WTC11 (cell line): ENCODE measurements around the gene MIX23. TPM values are rescaled to one million over a fixed set of nuclear protein-coding genes. Genes with fewer than 3 reads are reported as not detected.

ENCODE experiments used
- ATAC-seq: fragments of 200-7000 bp; cut with Tn5 transposase; 2 replicates; pipeline ENCODE4 v1.10.0; 2021; ENCODE audit warnings: mild to moderate bottlenecking, moderate library complexity
- CTCF ChIA-PET: fragments of 300-600 bp; sonication (Branson Sonifier 250); formaldehyde crosslinking; loops from one replicate; lab custom pipeline; 2021; ENCODE audit warnings: antibody characterized with exemption; lab: Charles Lee
- POLR2A ChIA-PET: fragments of 350-600 bp; sonication (Branson Sonifier 250); formaldehyde crosslinking; loops from one replicate; lab custom pipeline; 2021; ENCODE audit warnings: antibody characterized with exemption; lab: Charles Lee
- DNase-seq: peaks from one replicate; pipeline ENCODE4 v3.0.0; 2021; ENCODE audit warnings: low spot score
- H3K27ac Mint-ChIP-seq: 2 replicates; pipeline ENCODE4 v1.8.0; 2021; ENCODE audit warnings: mixed read lengths
- H3K27me3 Mint-ChIP-seq: 2 replicates; pipeline ENCODE4 v1.8.0; 2021; ENCODE audit warnings: low read depth, mild to moderate bottlenecking, moderate library complexity, mixed read lengths
- H3K36me3 Mint-ChIP-seq: 2 replicates; pipeline ENCODE4 v1.8.0; 2021; ENCODE audit warnings: mixed read lengths
- H3K4me1 Mint-ChIP-seq: 2 replicates; pipeline ENCODE4 v1.8.0; 2022; ENCODE audit warnings: mixed read lengths
- H3K4me3 Mint-ChIP-seq: 2 replicates; pipeline ENCODE4 v1.8.0; 2021; ENCODE audit warnings: mild to moderate bottlenecking, moderate library complexity, mixed read lengths
- H3K9me3 Mint-ChIP-seq: 2 replicates; pipeline ENCODE4 v1.8.0; 2021; ENCODE audit warnings: mixed read lengths
- AR ChIP-seq: fragments of 250-450 bp; sonication (Bioruptor Pico); IDR thresholded peaks from 2 replicates; pipeline ENCODE4 v1.9.0; 2021; ENCODE audit warnings: mild to moderate bottlenecking
- CREB1 ChIP-seq: sonication (generic); formaldehyde crosslinking; IDR thresholded peaks from 2 replicates; pipeline ENCODE4 v1.8.0; 2023; ENCODE audit warnings: mild to moderate bottlenecking, missing genetic modification reagents
- E2F5 ChIP-seq: sonication (generic); formaldehyde crosslinking; IDR thresholded peaks from 2 replicates; pipeline ENCODE4 v1.8.1; 2022; ENCODE audit warnings: mild to moderate bottlenecking, moderate library complexity, missing genetic modification reagents
- EMX1 ChIP-seq: fragments of 250-450 bp; sonication (Bioruptor Pico); IDR thresholded peaks from 2 replicates; pipeline ENCODE4 v1.8.0; 2021; ENCODE audit warnings: mild to moderate bottlenecking
- FOXP1 ChIP-seq: sonication (generic); formaldehyde crosslinking; IDR thresholded peaks from 2 replicates; pipeline ENCODE4 v1.8.0; 2022; ENCODE audit warnings: missing genetic modification reagents, mild to moderate bottlenecking, moderate library complexity, borderline replicate concordance
- GTF2I ChIP-seq: fragments of 250-450 bp; sonication (Bioruptor Pico); conservative IDR thresholded peaks from 2 replicates; pipeline ENCODE4 v1.4.0; 2021; ENCODE audit warnings: mild to moderate bottlenecking
- HMGXB4 ChIP-seq: sonication (generic); formaldehyde crosslinking; IDR thresholded peaks from 2 replicates; pipeline ENCODE4 v1.8.1; 2023; ENCODE audit warnings: mild to moderate bottlenecking, moderate library complexity, missing genetic modification reagents
- IRF1 ChIP-seq: sonication (generic); formaldehyde crosslinking; IDR thresholded peaks from 2 replicates; pipeline ENCODE4 v1.8.0; 2023; ENCODE audit warnings: missing genetic modification reagents
- MXD4 ChIP-seq: fragments of 250-450 bp; sonication (Bioruptor Pico); IDR thresholded peaks from 2 replicates; pipeline ENCODE4 v1.8.0; 2021; ENCODE audit warnings: mild to moderate bottlenecking, moderate library complexity, borderline replicate concordance
- NFE2L1 ChIP-seq: sonication (generic); formaldehyde crosslinking; IDR thresholded peaks from 2 replicates; pipeline ENCODE4 v1.8.1; 2023; ENCODE audit warnings: missing genetic modification reagents
- NFYB ChIP-seq: sonication (generic); formaldehyde crosslinking; conservative IDR thresholded peaks from 2 replicates; pipeline ENCODE4 v1.8.0; 2022; ENCODE audit warnings: low read depth, missing genetic modification reagents
- NR3C1 ChIP-seq: sonication (generic); formaldehyde crosslinking; conservative IDR thresholded peaks from 2 replicates; pipeline ENCODE4 v1.8.1; 2023; ENCODE audit warnings: low read depth, mild to moderate bottlenecking, missing genetic modification reagents
- RELA ChIP-seq: sonication (generic); formaldehyde crosslinking; IDR thresholded peaks from 2 replicates; pipeline ENCODE4 v1.8.1; 2022; ENCODE audit warnings: missing genetic modification reagents, mild to moderate bottlenecking, borderline replicate concordance
- RORB ChIP-seq: fragments of 250-450 bp; sonication (Bioruptor Pico); IDR thresholded peaks from 2 replicates; pipeline ENCODE4 v1.9.0; 2021; ENCODE audit warnings: mild to moderate bottlenecking
- SOX15 ChIP-seq: fragments of 250-450 bp; sonication (Bioruptor Pico); IDR thresholded peaks from 2 replicates; pipeline ENCODE4 v1.9.0; 2021; ENCODE audit warnings: mild to moderate bottlenecking
- TCF7 ChIP-seq: sonication (generic); formaldehyde crosslinking; IDR thresholded peaks from 2 replicates; pipeline ENCODE4 v1.8.0; 2022; ENCODE audit warnings: mild to moderate bottlenecking, low read depth, missing genetic modification reagents, moderate library complexity
- ZBTB21 ChIP-seq: sonication (generic); formaldehyde crosslinking; IDR thresholded peaks from 2 replicates; pipeline ENCODE4 v1.8.1; 2023; ENCODE audit warnings: mild to moderate bottlenecking, missing genetic modification reagents, borderline replicate concordance
- ZMAT4 ChIP-seq: fragments of 250-450 bp; sonication (Bioruptor Pico); IDR thresholded peaks from 2 replicates; pipeline ENCODE4 v1.9.0; 2021; ENCODE audit warnings: mild to moderate bottlenecking
- ZNF138 ChIP-seq: sonication (generic); formaldehyde crosslinking; conservative IDR thresholded peaks from 2 replicates; pipeline ENCODE4 v1.8.1; 2022; ENCODE audit warnings: mild to moderate bottlenecking, moderate library complexity, missing genetic modification reagents
- ZNF232 ChIP-seq: sonication (generic); formaldehyde crosslinking; IDR thresholded peaks from 2 replicates; pipeline ENCODE4 v1.8.0; 2022; ENCODE audit warnings: mild to moderate bottlenecking, missing genetic modification reagents
- ZNF423 ChIP-seq: fragments of 250-450 bp; sonication (Bioruptor Pico); IDR thresholded peaks from 2 replicates; pipeline ENCODE4 v2.1.2; 2022; ENCODE audit warnings: mild to moderate bottlenecking, moderate library complexity
- ZNF512 ChIP-seq: sonication (generic); formaldehyde crosslinking; IDR thresholded peaks from 2 replicates; pipeline ENCODE4 v1.8.1; 2022; ENCODE audit warnings: missing genetic modification reagents, borderline replicate concordance
- ZSCAN18 ChIP-seq: fragments of 250-450 bp; sonication (Bioruptor Pico); IDR thresholded peaks from 2 replicates; pipeline ENCODE4 v2.1.2; 2022; ENCODE audit warnings: mild to moderate bottlenecking, moderate library complexity
- total RNA-seq: library from RNA; stranded (reverse); gene quantifications from 3 replicates; pipeline ENCODE4 v1.2.3, GENCODE V29; 2021

MIX23 gene
- total RNA-seq, 1 experiment from 2014 or later: 81.7 TPM

- DNase-seq (no peak), ATAC-seq (no peak)
- peaks cover 16% of the 10 kb centered on the region for H3K4me1 Mint-ChIP-seq
- CTCF ChIA-PET: interaction anchor here (1.0 to 1.6 kb wide), 2 partner anchors 71 to 317 kb away, joined by 4 read pairs; partner anchors contain the start of gene FAM162A
- no peak for TF ChIP-seq NFE2L1 (CRISPR knock-in tag)
- TF ChIP-seq MXD4 (CRISPR knock-in tag): no peak
- TF ChIP-seq ZMAT4 (CRISPR knock-in tag): no peak
- no peak for TF ChIP-seq HMGXB4 (CRISPR knock-in tag)
- TF ChIP-seq TCF7 (CRISPR knock-in tag): no peak
- TF ChIP-seq EMX1: no peak
- no peak for TF ChIP-seq NR3C1
- no peak for TF ChIP-seq AR
- no peak for TF ChIP-seq E2F5
- no peak for TF ChIP-seq ZNF232
- no peak for TF ChIP-seq SOX15
- TF ChIP-seq CREB1 (CRISPR knock-in tag): no peak
- TF ChIP-seq ZNF512: no peak
- TF ChIP-seq ZNF423: no peak
- no peak for TF ChIP-seq FOXP1 (CRISPR knock-in tag)
- no peak for TF ChIP-seq NFYB (CRISPR knock-in tag)
- no peak for TF ChIP-seq RORB (CRISPR knock-in tag)
- no peak for TF ChIP-seq GTF2I (CRISPR knock-in tag)
- no peak for TF ChIP-seq IRF1
- no peaks in the 10 kb centered on the region for H3K36me3 Mint-ChIP-seq
- H3K9me3 Mint-ChIP-seq: peaks cover 3% of the 10 kb centered on the region; the same call in 1 of the 2 replicates
- no peak overlapping the region for H3K4me3 Mint-ChIP-seq
- POLR2A ChIA-PET: no interaction called here
- no peaks in the 10 kb centered on the region for H3K27me3 Mint-ChIP-seq
- H3K27ac Mint-ChIP-seq: no peak overlapping the region
These were observed 70.2 kb downstream of the MIX23 start for GRCh38 chr3:122312826-122313225.

- DNase-seq (no peak), ATAC-seq (no peak)
- H3K4me3 Mint-ChIP-seq: no peak overlapping the region
- ChIA-PET CTCF (interaction anchor here (1.0 kb wide), 1 partner anchor 11 kb away, joined by 3 read pairs; no protein-coding TSS in a partner anchor), POLR2A (interaction anchor here (0.7 kb wide), 1 partner anchor 563 kb away, joined by 4 read pairs; no protein-coding TSS in a partner anchor)
- TF ChIP-seq ZNF138 (CRISPR knock-in tag) (no peak), ZBTB21 (CRISPR knock-in tag) (no peak), RELA (no peak), ZSCAN18 (CRISPR knock-in tag) (no peak)
- no peak overlapping the region for H3K27ac Mint-ChIP-seq
- H3K36me3 Mint-ChIP-seq: no peaks in the 10 kb centered on the region
- H3K4me1 Mint-ChIP-seq: peaks cover 10% of the 10 kb centered on the region
- no peaks in the 10 kb centered on the region for H3K9me3 Mint-ChIP-seq
- H3K27me3 Mint-ChIP-seq: no peaks in the 10 kb centered on the region
These were observed 72.7 kb downstream of the MIX23 start for GRCh38 chr3:122310361-122310760.
